Measurements from ENCODE around the gene ZNF665.
"Not testable (repeated sequence)": the region's sequence is repeated elsewhere in the genome, so short reads cannot be mapped to it uniquely, and the experiment has no call there.

The ZNF665 gene

GRCh38 chr19:53192771-53193534, at the start of gene ZNF665:
Gene ZNF665 (minus strand): TSS chr19:53193358. CDS start chr19:53182898, 10,460 bp downstream.
- DNase-seq = no peak

GRCh38 chr19:53237114-53237777, 44.1 kb upstream of the ZNF665 start:
- DNase-seq = no peak

GRCh38 chr19:53224606-53225005, 31.4 kb upstream of the ZNF665 start:
- DNase-seq = no peak

- DNase-seq = not testable (repeated sequence)
These were observed 29.6 kb upstream of the ZNF665 start for GRCh38 chr19:53222716-53223115.

- no peak for DNase-seq
These were observed 19.7 kb upstream of the ZNF665 start for GRCh38 chr19:53212703-53213320.

- not testable (repeated sequence) for DNase-seq
These were observed 18.4 kb upstream of the ZNF665 start for GRCh38 chr19:53211554-53211953.

GRCh38 chr19:53196777-53197396, 3.7 kb upstream of the ZNF665 start:
- DNase-seq = no peak

- DNase-seq = peak in 1 of 2 experiments; percentile 24
These were observed 2.2 kb upstream of the ZNF665 start for GRCh38 chr19:53195265-53195903.

GRCh38 chr19:53193535-53194222, 521 bp upstream of the ZNF665 start:
- DNase-seq = no peak

- DNase-seq = no peak
These were observed 2.9 kb downstream of the ZNF665 start for GRCh38 chr19:53190253-53190652.

GRCh38 chr19:53189691-53190198, 3.4 kb downstream of the ZNF665 start:
- DNase-seq = not testable (repeated sequence)

GRCh38 chr19:53185155-53185882, 7.8 kb downstream of the ZNF665 start:
- DNase-seq = not testable (repeated sequence)

GRCh38 chr19:53183146-53183764, 9.9 kb downstream of the ZNF665 start:
- DNase-seq = no peak

GRCh38 chr19:53182202-53182601, 11.0 kb downstream of the ZNF665 start:
- DNase-seq = no peak

GRCh38 chr19:53177986-53178385, 15.2 kb downstream of the ZNF665 start:
- no peak for DNase-seq

- no peak for DNase-seq
These were observed 20.3 kb downstream of the ZNF665 start for GRCh38 chr19:53172889-53173288.

- DNase-seq = no peak
These were observed 27.5 kb downstream of the ZNF665 start for GRCh38 chr19:53165691-53166091.

- DNase-seq = no peak
These were observed 32.0 kb downstream of the ZNF665 start for GRCh38 chr19:53161123-53161522.

GRCh38 chr19:53160350-53160749, 32.8 kb downstream of the ZNF665 start:
- no peak for DNase-seq

GRCh38 chr19:53158119-53158656, 35.0 kb downstream of the ZNF665 start:
- DNase-seq = no peak

GRCh38 chr19:53157626-53158025, 35.5 kb downstream of the ZNF665 start:
- DNase-seq = no peak
